NCI-H1105 treated with DMSO at 0.1 percent for 48 hours (cell line): ENCODE measurements around the gene CIDEC.
"Not testable (repeated sequence)": the region's sequence is repeated elsewhere in the genome, so short reads cannot be mapped to it uniquely, and the experiment has no call there.

Source experiments
- DNase-seq: peaks from one replicate; lab custom pipeline; 2025; lab: John Stamatoyannopoulos, UW

The CIDEC gene

DNA sequence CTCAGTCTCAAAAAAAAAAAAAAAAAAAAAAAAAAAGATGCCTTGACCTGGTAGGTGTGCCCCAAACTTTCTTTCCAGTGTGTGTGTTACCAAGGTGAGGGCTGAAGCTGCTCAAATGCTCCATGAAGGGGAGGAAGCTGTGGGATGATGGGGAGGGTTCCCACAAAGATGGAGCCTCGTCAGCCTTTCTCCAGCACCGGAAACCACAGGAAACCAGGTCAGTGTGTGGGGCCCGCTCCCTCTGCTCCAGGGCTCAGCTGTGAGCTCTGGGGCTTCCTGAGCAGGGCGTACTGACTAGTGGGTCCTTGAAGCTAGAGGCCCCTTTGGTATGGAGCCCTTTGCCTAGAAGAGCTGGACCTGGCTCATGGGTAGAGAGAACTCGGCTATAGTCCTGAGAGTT is 21.9 kb upstream of the CIDEC start:
- no peak for DNase-seq

DNA sequence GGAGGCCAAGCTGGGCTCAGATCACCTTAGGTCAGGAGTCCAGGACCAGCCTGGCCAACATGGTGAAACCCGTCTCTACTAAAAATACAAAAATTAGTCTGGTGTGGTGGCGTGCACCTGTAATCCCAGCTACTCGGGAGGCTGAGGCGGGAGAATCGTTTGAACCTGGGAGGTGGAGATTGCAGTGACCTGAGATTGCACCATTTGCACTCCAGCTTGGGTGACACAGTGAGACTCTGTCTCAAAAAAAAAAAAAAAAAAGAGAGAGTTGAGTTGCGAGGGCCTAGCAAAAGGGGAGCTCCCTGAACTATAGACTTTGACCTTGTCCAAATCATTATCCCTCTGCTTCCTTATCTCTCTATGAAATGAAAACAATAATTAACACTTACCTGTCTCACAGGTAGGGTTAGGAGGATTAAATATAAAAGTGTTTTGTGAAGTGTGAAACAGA is 20.9 kb upstream of the CIDEC start:
- not testable (repeated sequence) for DNase-seq

- DNase-seq, result no peak
Measured at GRCh38 chr3:9899289-9899791, 19.3 kb upstream of the CIDEC start.

- no peak for DNase-seq
Measured at GRCh38 chr3:9898467-9899241, 18.6 kb upstream of the CIDEC start.

- peak; percentile 20 for DNase-seq
Measured at GRCh38 chr3:9897408-9898372, 17.6 kb upstream of the CIDEC start.

DNA sequence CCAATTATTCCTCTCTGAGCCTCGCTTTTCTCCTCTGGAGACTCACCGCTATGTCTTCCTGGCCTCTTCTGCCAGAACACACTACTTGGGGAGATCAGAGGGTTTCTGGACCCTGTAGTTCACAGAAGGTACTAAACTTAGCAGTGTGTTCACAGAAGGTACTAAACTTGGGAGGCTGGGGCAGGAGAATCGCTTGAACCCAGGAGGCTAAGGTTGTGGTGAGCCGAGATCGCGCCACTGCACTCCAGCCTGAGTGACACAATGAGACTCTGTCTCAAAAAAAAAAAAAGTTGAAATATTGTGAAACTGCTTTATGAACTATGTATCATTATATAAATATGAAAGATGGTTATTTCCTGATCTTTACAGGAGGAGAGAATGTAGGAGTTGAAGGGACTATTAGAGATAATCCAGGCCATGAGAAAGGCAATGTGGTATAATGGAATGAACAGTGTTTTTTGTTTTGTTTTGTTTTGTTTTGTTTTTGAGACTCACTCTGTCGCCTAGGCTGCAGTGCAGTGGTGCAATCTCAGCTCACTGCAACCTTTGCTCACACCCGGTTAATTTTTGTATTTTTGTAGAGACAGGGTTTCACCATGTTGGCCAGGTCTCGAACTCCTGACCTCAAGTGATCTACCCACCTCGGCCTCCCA is 16.8 kb upstream of the CIDEC start:
- not testable (repeated sequence) for DNase-seq

DNA sequence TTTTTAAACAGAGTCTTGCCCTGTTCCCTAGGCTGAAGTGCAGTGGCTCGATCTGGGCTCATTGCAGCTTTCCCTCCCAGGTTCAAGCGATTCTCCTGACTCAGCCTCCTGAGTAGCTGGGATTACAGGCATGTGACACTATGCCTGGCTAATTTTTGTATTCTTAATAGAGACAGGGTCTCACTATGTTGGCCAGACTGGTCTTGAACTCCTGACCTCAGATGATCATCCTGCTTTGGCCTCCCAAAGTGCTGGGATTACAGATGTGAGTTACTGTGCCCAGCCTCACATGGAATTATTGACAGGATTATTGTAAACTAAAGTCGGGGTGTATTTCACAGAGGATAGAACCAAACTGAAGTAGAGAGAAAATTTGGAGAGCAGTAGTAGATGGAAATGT is 15.7 kb upstream of the CIDEC start:
- DNase-seq, result not testable (repeated sequence)

DNA sequence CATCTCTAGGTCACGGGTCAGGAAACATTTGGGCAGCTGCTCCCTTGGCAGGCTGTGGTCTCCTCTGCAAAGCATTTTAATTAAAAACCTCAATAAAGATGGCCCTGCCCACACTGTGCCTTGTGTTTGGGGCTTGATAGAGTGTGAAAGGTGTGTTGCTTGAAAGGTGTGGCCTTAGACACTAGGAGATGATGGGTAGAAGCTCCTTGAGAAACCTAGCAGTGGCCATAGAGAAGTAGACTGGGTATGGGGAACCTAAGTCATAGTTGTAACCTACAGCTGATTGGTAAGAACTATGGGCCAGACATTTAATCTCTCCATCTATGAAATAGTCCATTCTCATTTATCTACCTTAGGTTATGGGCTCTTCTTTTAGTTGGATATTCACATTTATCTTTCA is 13.7 kb upstream of the CIDEC start:
- no peak for DNase-seq

- no peak for DNase-seq
Measured at GRCh38 chr3:9891072-9891622, 11.1 kb upstream of the CIDEC start.

GRCh38 chr3:9890249-9891071 is 10.4 kb upstream of the CIDEC start, which contains the start of gene JAGN1:
Gene JAGN1 (plus strand): TSS chr3:9890610. CDS start chr3:9890723, 113 bp downstream.
- peak; percentile 39 for DNase-seq

GRCh38 chr3:9889405-9889804 is 9.4 kb upstream of the CIDEC start:
- no peak for DNase-seq

DNA sequence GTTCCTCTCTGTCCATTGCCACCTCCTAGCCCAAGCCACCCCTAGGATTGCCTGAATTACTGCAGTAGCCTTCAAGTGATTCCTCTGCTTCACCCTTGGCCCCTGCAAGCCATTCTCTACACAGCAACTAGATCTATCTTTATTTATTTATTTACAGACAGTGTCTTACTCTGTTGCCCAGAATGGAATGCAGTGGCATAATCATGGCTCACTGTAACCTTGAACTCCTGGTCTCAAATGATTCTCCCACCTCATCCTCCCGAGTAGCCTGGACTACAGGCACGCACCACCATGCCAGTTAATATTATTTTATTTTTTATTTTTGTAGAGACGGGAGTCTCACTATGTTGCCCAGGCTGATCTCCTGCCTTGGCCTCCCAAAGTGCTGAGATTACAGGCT is 8.5 kb upstream of the CIDEC start:
- DNase-seq, result no peak

DNA sequence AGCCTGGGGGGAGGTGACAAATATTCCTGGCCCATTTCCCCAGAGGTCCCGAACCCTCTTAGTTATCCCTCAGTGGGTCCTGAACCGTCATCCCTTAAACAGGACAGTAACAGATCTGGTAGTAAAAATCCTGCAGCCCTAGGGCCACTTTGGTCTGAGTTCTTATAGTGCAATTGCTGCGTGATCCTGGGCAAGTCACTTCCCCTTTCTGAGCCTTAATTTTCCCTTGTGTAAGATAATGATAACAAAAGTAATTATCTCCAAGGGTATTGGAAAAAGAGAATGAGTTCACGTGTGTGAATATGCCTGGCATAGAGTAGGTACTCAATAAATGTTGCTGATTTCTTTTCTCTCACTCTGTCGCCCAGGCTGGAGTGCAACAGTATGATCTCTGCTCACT is 7.4 kb upstream of the CIDEC start:
- DNase-seq, result no peak

GRCh38 chr3:9886328-9886727 is 6.3 kb upstream of the CIDEC start:
- no peak for DNase-seq

DNA sequence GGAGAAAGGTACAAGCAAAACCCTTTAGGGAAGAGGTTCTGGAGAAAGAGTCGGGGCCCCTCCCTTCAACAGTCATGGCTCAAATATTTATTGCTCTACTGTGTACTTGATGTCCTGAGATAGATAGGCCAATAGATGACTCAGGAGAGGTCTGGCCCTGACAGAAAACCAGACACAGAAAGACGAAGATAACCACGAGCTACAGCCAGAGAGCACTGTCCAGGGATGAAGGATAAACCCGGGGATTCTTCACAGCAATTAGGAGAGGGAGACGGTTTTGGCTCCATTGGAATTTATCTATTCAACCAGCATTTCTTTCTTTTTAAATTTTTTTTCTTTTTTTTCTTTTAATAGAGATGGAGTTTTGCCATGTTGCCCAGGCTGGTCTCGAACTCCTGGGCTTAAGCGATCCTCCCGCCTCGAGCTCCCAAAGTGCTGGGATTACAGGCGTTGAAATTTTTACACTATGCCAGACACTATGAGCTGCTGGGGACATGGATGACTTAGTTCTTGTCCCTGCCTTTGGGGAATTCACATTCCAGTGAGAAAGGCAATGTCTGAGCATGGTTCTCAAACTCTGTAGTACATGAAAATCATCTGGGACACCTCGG is 4.6 kb upstream of the CIDEC start:
- DNase-seq, result no peak

DNA sequence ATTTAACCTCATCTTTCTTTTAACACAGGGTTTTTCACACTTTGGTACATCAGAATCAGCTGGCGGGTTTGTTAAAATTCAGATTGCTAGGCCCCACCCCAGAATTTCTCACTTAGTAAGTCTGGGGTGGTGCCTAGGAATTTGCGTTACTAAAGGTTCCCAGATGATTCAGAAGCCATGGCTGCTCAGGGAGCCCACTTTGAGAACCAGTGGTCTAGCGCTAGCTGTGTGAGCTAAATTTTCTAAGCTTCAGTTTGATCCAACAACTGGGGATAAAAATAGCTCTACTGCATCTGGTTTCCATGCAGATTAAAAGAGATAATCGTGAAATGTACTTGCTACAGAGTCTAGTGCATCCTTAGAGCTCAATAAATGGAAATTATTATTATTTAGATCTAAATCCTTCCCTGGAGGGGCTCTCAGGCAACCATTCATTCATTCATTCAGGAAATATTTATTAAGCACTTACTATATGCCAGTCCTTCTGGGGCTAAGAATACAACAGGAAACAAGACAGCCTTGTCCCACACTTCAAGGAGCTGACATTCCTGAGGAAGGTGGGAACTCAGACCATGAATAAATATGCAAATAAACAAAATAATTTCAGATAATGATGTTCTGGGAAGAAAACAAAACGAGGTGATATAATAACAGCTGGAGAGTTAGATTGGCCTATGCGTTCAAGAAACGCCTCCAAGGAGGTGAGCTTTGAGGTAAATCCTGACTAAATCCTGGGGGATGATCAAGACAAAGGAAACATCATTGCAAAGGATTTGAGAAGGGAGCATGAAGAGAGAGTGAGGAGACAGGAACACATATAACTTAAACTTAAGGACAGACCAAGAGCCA is 3.9 kb upstream of the CIDEC start:
- DNase-seq, result no peak

DNA sequence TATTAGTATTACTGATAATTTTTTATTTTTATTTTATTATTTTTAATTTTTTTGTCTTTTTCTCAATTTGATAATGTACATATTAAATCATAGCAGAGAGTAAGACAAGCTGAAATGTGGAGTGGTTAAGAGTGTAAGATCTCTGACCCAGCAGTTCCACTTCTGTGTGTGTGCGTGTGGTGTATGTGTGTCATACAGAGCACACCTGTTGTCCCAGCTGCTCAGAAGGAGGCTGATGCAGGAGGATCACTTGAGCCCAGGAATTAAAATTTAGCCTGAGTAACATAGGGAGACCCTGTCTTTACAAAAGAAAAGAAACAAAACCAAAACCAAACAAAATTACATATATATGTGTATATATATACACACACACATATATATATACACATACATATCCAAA is 1.4 kb upstream of the CIDEC start:
- no peak for DNase-seq

GRCh38 chr3:9878700-9879099 is 1.4 kb downstream of the CIDEC start:
- no peak for DNase-seq

GRCh38 chr3:9876991-9877390 is 3.1 kb downstream of the CIDEC start:
- no peak for DNase-seq

GRCh38 chr3:9876255-9876654 is 3.8 kb downstream of the CIDEC start:
- DNase-seq, result not testable (repeated sequence)
